Fibroblast of lung (primary cell): ENCODE measurements around the gene RNF227. TPM values are rescaled to one million over a fixed set of nuclear protein-coding genes. Genes with fewer than 3 reads are reported as not detected.

Experiments used
- DNase-seq, 2 donors: peaks; one replicate each; pipeline versions ENCODE4 v3.0.0 to v3.0.0-alpha.2; 2010; ENCODE audit warnings: low read depth in 2 of 2
- H2AFZ ChIP-seq: 2 replicates; pipeline ENCODE4 v1.5.1; 2012; ENCODE audit warnings: low read length, control low read depth, inconsistent platforms
- H3K27ac ChIP-seq: 2 replicates; pipeline ENCODE4 v1.5.1; 2011; ENCODE audit warnings: low read length, control low read depth; ENCODE audit not compliant: insufficient read depth
- H3K27me3 ChIP-seq: 2 replicates; pipeline ENCODE4 v1.5.1; 2011; ENCODE audit warnings: mild to moderate bottlenecking, low read length; ENCODE audit not compliant: control insufficient read depth, insufficient read depth
- H3K36me3 ChIP-seq: 2 replicates; pipeline ENCODE4 v1.5.1; 2011; ENCODE audit warnings: low read length; ENCODE audit not compliant: control insufficient read depth, insufficient read depth
- H3K4me1 ChIP-seq: 2 replicates; pipeline ENCODE4 v1.5.1; 2011; ENCODE audit warnings: low read length; ENCODE audit not compliant: control insufficient read depth, insufficient read depth; ENCODE audit errors: extremely low read depth
- H3K4me2 ChIP-seq: 2 replicates; pipeline ENCODE4 v1.5.1; 2011; ENCODE audit warnings: low read length, control low read depth; ENCODE audit not compliant: insufficient read depth; ENCODE audit errors: extremely low read depth
- H3K4me3 ChIP-seq, 4 experiments: fragments of 200-600 bp in 1 of 4; sonication (generic) in 1 of 4; replicated peaks in 1 of 4; 2 replicates each; pipeline ENCODE4 v1.5.1; 2011 to 2016; ENCODE audit warnings: low read length in 4 of 4, low read depth in 3 of 4, mild to moderate bottlenecking in 3 of 4, control low read depth in 2 of 4, inconsistent platforms in 1 of 4, mixed read lengths in 1 of 4; ENCODE audit not compliant: insufficient read depth in 1 of 4; ENCODE audit errors: control extremely low read depth in 1 of 4
- H3K79me2 ChIP-seq: 2 replicates; pipeline ENCODE4 v1.5.1; 2012; ENCODE audit warnings: mild to moderate bottlenecking, low read length, inconsistent platforms; ENCODE audit not compliant: control insufficient read depth, insufficient read depth
- H3K9ac ChIP-seq: 2 replicates; pipeline ENCODE4 v1.5.1; 2011; ENCODE audit warnings: mild to moderate bottlenecking, low read length, control low read depth; ENCODE audit not compliant: insufficient read depth
- H3K9me3 ChIP-seq: 2 replicates; pipeline ENCODE4 v1.5.1; 2012; ENCODE audit warnings: low read depth, low read length; ENCODE audit not compliant: control insufficient read depth, insufficient read depth
- H4K20me1 ChIP-seq: 2 replicates; pipeline ENCODE4 v1.5.1; 2011; ENCODE audit warnings: low read length; ENCODE audit not compliant: control insufficient read depth, insufficient read depth; ENCODE audit errors: extremely low read depth
- EZH2 ChIP-seq: IDR thresholded peaks from 2 replicates; pipeline ENCODE4 v1.5.1; 2012; ENCODE audit warnings: low read length, control low read depth, mild to moderate bottlenecking; ENCODE audit errors: missing control alignments
- polyA plus RNA-seq, 2 donors: library from polyadenylated mRNA; depleted of rRNA in 1 of 2; stranded (reverse) in 1 of 2; unstranded in 1 of 2; fragments of >200 nt; gene quantifications; 2 replicates each; pipeline ENCODE4 v1.2.1, GENCODE V29; 2011 to 2012; ENCODE audit warnings: missing spikeins in 1 of 2
- total RNA-seq: library from RNA; depleted of rRNA; stranded (reverse); fragments of >200 nt; gene quantifications from 2 replicates; pipeline ENCODE4 v1.2.1, GENCODE V29; 2014
- TF ChIP-seq, protein P1 (sequence below), 2 donors: IDR thresholded peaks in 1 of 2; conservative IDR thresholded peaks in 1 of 2; 1 replicate in 1 of 2; 2 replicates in 1 of 2; pipeline ENCODE4 v1.5.1; 2011 to 2012; ENCODE audit warnings: low read length in 2 of 2, control low read depth in 1 of 2, inconsistent platforms in 1 of 2, low read depth in 1 of 2, mild to moderate bottlenecking in 1 of 2

The RNF227 gene
- total and polyA plus RNA-seq, 2 donors (not counting 1 experiment from before 2014, with no cell fraction given) = 1.8 to 2.8 TPM

DNA sequence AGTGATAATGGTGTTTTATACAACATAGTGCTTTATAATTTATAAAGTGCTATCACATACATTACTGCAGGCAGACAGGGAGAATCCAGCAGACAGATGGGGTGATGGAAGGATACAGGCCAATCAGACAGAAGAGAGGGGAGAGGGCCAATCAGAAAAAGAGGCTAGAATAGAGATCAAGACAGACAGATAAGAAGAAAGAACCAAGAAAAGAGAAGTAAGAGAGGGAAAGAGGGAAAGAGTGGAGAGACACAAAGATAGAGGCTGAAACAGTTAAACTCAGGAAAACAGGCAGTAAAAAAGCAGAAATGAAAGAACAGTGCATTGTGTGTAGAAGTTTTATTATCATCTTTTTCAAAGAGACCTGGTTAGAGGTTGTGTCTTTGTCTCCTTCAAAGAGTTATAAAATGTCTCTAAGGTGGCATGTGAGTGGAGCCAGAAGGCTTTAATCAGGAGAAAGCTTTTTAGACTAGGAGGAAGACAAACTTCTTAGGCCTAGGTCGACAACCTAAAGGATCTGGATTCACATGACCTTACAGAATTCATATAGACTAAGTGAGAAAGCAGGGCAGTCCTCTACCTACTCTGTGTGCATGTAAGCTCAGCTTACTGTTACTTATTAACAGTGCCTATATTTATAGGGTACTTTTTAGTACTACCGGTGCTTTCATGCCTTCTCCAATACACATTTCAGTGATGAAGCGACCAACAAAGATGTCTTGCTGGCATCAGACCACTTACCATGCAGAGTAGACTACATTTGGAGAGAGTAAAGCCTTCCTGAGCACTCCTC, 35.8 kb downstream of the RNF227 start:
- Histone ChIP-seq H3K79me2 (no peaks in the 10 kb centered on the region), H2AFZ (no peak overlapping the region), H3K9me3 (no peaks in the 10 kb centered on the region), H3K9ac (no peak overlapping the region), H3K4me2 (no peak overlapping the region), H3K27me3 (no peaks in the 10 kb centered on the region), H3K27ac (no peak overlapping the region), H3K4me1 (no peaks in the 10 kb centered on the region), H4K20me1 (no peaks in the 10 kb centered on the region), H3K4me3 (no peak overlapping the region), H3K36me3 (peaks cover 2% of the 10 kb centered on the region)
- DNase-seq = no peak
- no peak for TF ChIP-seq EZH2
- TF ChIP-seq, protein P1, sequence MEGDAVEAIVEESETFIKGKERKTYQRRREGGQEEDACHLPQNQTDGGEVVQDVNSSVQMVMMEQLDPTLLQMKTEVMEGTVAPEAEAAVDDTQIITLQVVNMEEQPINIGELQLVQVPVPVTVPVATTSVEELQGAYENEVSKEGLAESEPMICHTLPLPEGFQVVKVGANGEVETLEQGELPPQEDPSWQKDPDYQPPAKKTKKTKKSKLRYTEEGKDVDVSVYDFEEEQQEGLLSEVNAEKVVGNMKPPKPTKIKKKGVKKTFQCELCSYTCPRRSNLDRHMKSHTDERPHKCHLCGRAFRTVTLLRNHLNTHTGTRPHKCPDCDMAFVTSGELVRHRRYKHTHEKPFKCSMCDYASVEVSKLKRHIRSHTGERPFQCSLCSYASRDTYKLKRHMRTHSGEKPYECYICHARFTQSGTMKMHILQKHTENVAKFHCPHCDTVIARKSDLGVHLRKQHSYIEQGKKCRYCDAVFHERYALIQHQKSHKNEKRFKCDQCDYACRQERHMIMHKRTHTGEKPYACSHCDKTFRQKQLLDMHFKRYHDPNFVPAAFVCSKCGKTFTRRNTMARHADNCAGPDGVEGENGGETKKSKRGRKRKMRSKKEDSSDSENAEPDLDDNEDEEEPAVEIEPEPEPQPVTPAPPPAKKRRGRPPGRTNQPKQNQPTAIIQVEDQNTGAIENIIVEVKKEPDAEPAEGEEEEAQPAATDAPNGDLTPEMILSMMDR (conservative IDR thresholded peaks at IDR 0.05 in 1 of 2, IDR thresholded peaks at IDR 0.05 in 1 of 2; ENCODE audit: low read depth in 1 of 2, low read length in 2 of 2) = no peak

DNA sequence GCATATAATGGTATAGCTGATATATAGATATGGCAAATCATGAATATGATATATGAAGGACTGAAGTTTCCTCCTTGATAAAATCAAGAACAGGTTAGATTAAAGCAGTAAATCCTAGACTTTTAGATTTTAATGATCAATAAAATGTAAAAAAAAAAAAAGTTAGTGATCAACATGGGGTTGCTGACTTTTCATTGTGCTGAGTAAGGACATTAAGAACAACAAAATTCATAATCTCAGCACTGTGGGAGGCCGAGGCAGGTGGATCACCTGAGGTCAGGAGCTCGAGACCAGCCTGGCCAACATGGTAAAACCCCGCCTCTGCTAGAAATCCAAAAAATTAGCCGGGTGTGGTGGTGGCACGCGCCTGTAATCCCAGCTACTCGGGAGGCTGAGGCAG, 37.9 kb downstream of the RNF227 start:
- Histone ChIP-seq H3K27ac (no peak overlapping the region), H3K79me2 (no peaks in the 10 kb centered on the region), H2AFZ (no peak overlapping the region), H3K9me3 (no peaks in the 10 kb centered on the region), H4K20me1 (no peaks in the 10 kb centered on the region), H3K36me3 (peaks cover 2% of the 10 kb centered on the region), H3K4me1 (no peaks in the 10 kb centered on the region), H3K9ac (no peak overlapping the region), H3K4me3 (no peak overlapping the region), H3K4me2 (no peak overlapping the region), H3K27me3 (no peaks in the 10 kb centered on the region)
- TF ChIP-seq EZH2 = no peak
- TF ChIP-seq, protein P1 (conservative IDR thresholded peaks at IDR 0.05 in 1 of 2, IDR thresholded peaks at IDR 0.05 in 1 of 2; ENCODE audit: low read depth in 1 of 2, low read length in 2 of 2) = no peak
- DNase-seq = no peak

DNA sequence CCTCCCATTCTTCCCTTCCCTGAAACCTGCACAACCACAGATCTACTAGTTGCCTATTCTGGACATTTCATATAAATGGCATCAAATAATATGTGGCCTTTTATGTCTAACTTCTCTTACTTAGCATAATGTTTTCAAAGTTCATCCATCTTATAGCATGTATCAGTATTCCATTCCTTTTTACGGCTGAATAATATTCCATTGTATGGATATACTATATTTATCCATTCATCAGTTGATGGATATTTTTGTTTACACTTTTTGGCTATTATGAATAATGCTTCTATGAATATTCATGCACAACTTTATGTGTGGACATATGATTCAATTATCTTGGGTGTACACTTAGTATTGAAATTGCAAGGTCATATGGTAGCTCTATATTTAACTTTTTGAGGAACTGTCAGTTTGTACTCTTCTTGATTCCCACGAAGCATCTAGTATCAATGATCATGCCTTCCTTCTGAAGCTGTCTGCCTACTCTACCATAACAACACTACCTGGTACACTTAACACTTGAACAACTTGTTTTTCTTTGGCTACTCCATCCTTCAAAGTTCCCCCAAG, 40.2 kb downstream of the RNF227 start:
- Histone ChIP-seq H3K27ac (no peak overlapping the region), H3K9me3 (no peaks in the 10 kb centered on the region), H4K20me1 (no peaks in the 10 kb centered on the region), H3K4me3 (no peak overlapping the region), H3K79me2 (no peaks in the 10 kb centered on the region), H3K27me3 (no peaks in the 10 kb centered on the region), H3K36me3 (peaks cover 2% of the 10 kb centered on the region), H2AFZ (no peak overlapping the region), H3K4me1 (no peaks in the 10 kb centered on the region), H3K4me2 (no peak overlapping the region), H3K9ac (no peak overlapping the region)
- TF ChIP-seq, protein P1 (conservative IDR thresholded peaks at IDR 0.05 in 1 of 2, IDR thresholded peaks at IDR 0.05 in 1 of 2; ENCODE audit: low read depth in 1 of 2, low read length in 2 of 2) = no peak
- no peak for TF ChIP-seq EZH2
- DNase-seq = no peak
